H1 (cell line): Measurements from ENCODE around the gene TM4SF18. TPM values are rescaled to one million over a fixed set of nuclear protein-coding genes. Genes with fewer than 3 reads are reported as not detected.

Experiments
- BRCA1 ChIP-seq: IDR thresholded peaks from 2 replicates; pipeline ENCODE4 v1.6.1; 2012; ENCODE audit warnings: low read depth, low read length, improper control_type of control experiment
- MAX ChIP-seq: IDR thresholded peaks from 2 replicates; pipeline ENCODE4 v1.6.1; 2012; ENCODE audit warnings: inconsistent platforms
- RFX5 ChIP-seq: IDR thresholded peaks from 2 replicates; pipeline ENCODE4 v1.6.1; 2011; ENCODE audit warnings: low read depth, low read length, improper control_type of control experiment, borderline replicate concordance
- RXRA ChIP-seq: IDR thresholded peaks from 2 replicates; pipeline ENCODE4 v1.6.1; 2011; ENCODE audit warnings: low read depth, mild to moderate bottlenecking, low read length, moderate library complexity; ENCODE audit not compliant: insufficient read depth
- TAF1 ChIP-seq: IDR thresholded peaks from 2 replicates; pipeline ENCODE4 v1.6.1; 2011; ENCODE audit warnings: mild to moderate bottlenecking, low read depth, low read length
- polyA plus RNA-seq, 7 experiments: library from polyadenylated mRNA; depleted of rRNA in 3 of 7; stranded (reverse) in 5 of 7; unstranded in 2 of 7; fragments of >200 nt in 5 of 7; fragments of 200-250 nt in 2 of 7; gene quantifications; 1 replicate in 5 of 7; 2 replicates in 1 of 7; 4 replicates in 1 of 7; pipeline versions ENCODE4 v1.2.1 to v1.2.3, GENCODE V29; 2011 to 2013; ENCODE audit warnings: missing spikeins in 2 of 7, mixed read lengths in 2 of 7
- total RNA-seq: library from RNA; stranded (reverse); fragmentation: NEBNext Ultra II Directional; extraction: Animal tissue kit (Norgen Biotek cat#: 25700); gene quantifications from 2 replicates; pipeline ENCODE4 v1.2.1, GENCODE V29; 2021

TM4SF18 gene
- total and polyA plus RNA-seq, 2 of the 8 experiments (the other 6 are each of a cell fraction or from before 2014, with no cell fraction given): 2.9 to 13.6 TPM

GRCh38 chr3:149283401-149283800 is 50.0 kb downstream of the TM4SF18 start (continued):
- TF ChIP-seq RXRA: no peak
- no peak for TF ChIP-seq BRCA1
- TF ChIP-seq MAX: no peak
- no peak for TF ChIP-seq RFX5
- no peak for TF ChIP-seq TAF1
